ENCODE data around the gene ORM1.
A peak's percentile ranks its signal among the peaks of the same experiment; 100 is the strongest.

ORM1 gene

GRCh38 chr9:114369216-114370130 is 46.6 kb downstream of the ORM1 start:
- DNase-seq = no peak

- no peak for DNase-seq
Measured at GRCh38 chr9:114370251-114370967, 47.5 kb downstream of the ORM1 start.

DNA sequence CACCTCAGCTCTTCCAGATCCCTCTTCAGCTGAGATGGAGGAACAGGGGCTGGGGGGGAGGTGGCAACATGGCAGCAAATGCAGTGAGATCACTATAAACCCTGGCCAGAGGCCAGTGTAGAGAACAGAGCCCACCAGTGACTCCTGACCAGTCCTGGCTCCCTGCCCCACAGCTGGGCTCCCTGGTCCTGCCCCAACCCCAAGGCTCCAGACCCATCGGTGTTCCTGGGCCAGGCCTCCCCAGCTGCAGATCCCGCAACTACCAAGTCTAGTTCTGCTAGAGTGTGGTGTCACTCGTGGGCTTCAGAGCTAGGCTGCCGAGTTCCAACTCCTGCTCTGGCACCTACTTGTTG is 48.0 kb downstream of the ORM1 start:
- DNase-seq = no peak

DNA sequence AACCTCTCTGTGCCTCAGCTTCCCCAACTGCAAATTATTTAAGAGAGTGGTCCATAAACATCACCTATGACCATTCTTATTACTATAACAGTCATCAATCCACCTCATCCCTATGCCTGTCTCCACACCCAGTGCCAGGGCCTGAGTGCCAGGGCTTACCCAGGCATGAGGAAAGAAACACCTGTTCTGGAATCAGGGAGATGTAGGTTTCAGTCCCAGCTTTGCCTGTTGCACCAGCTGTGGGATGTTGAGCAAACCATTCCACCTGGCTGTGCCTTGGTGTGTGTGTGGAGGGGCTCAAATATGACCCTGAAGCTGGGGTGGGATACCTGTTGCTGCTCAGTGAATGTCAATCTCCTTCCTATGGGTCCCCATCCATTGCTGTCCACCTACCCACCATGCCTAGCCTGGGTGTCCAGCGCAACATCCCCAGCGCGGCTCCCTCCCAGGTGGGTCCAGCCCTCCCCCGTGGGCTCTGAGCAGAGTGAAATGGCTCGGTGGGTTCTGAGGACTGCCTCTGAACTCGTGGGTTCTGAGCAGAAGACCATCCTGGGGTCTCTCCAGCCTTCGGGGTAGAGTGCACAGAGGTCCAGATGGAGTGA is 48.5 kb downstream of the ORM1 start:
- DNase-seq = no peak

- peak; percentile 86 for DNase-seq
Measured at GRCh38 chr9:114371973-114372917, 49.3 kb downstream of the ORM1 start.

GRCh38 chr9:114372921-114373448 is 50.1 kb downstream of the ORM1 start:
- peak; percentile 96 for DNase-seq

DNA sequence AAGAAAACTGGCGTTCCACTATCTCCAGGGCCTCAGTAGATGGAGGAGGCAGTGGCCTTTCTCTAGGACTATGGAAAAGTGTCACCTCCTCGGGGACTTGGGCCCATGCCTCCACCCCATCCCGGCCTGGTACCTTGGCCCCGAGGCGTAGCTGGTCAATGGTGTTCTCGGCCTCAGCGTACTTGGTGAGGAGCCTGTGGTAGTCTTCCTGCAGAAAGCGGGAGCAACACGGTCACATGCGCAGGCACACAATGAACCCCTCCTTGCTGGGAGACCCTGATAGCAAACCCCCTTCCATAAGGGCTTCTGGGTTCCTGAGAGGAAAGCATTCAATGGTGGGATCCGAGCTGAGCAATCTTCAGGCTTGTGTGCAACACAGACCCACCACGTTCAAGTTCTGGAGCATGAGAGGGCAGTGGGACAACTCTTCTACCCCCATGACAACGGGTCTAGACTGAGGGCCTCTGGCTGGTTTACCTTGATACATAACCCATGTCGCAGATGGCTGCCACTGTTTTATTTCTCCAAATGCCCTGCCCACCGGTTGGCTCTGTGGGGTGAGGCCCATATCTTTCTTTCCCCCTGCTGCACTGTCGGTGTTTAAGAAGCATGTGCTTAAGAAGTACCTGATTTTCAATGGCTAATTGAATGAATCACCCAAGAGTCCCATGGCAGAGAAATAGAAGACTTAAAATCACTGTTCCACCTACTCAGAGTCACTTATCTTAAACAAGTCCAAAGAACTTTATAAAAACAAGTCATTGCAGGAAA is 51.2 kb downstream of the ORM1 start:
- no peak for DNase-seq

DNA sequence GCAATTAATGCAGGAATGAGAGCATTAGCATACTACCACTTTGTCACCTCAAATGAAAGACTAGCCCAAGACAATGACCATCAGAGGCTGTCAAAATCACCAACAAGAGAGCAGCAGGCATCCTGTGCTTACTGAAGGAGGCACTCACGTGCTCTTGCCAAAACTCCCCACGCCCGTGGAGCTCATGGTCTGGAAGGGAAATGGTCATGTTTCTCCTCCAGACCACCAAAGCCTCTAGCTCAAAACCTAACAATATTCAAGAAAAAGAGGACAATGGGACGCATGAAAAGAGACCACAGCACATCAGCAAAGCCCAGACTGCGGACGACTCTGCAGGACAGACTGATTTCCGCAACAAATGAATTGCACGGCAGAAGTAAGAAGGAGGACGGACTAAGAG is 52.0 kb downstream of the ORM1 start:
- no peak for DNase-seq

DNA sequence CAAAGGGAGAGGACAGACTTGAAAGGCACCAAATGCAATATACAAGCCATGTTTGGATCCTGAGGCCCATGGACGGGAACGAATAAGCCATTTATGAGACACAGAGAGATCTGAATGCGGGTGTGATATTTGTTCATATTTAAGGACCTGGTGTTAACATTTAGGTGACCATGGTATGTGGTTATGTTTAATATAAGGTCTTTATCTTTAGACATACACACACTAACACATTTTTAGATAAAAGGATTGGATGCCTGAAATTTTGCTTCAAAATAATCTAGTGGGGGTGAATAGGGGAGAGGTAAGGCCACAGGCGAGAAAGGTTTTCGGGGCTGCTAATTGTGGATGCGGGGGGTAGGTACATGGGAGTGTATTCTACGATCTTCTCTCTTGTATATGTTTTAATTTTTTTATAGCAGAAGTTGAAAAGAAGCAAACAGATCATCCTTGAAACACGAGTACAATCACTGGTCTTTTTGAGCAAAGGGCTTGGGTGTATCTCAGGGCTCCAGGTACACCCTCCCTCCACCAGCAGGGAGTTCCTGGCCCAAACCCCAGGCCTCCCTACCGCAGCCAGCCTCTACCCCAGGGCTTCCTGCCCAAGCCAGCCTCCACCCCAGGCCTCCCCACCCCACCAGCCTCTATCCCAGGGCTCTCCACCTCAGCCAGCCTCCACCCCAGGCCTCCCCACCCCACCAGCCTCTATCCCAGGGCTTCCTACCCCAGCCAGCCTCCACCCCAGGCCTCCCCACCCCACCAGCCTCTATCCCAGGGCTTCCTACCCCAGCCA is 52.7 kb downstream of the ORM1 start:
- DNase-seq = no peak

Measured in activated CD4-positive, alpha-beta T cell treated with anti-CD3 and anti-CD28 coated beads, Interleukin-10, Interleukin-2, amounts not matched to agents 100 ng/mL and 50 ng/mL, durations not matched to agents 16 hours and 8 hours (primary cell).